ENCODE data around the gene FMC1.

- TF ChIP-seq, protein P1, sequence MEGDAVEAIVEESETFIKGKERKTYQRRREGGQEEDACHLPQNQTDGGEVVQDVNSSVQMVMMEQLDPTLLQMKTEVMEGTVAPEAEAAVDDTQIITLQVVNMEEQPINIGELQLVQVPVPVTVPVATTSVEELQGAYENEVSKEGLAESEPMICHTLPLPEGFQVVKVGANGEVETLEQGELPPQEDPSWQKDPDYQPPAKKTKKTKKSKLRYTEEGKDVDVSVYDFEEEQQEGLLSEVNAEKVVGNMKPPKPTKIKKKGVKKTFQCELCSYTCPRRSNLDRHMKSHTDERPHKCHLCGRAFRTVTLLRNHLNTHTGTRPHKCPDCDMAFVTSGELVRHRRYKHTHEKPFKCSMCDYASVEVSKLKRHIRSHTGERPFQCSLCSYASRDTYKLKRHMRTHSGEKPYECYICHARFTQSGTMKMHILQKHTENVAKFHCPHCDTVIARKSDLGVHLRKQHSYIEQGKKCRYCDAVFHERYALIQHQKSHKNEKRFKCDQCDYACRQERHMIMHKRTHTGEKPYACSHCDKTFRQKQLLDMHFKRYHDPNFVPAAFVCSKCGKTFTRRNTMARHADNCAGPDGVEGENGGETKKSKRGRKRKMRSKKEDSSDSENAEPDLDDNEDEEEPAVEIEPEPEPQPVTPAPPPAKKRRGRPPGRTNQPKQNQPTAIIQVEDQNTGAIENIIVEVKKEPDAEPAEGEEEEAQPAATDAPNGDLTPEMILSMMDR (IDR thresholded peaks at IDR 0.05; ENCODE audit: poor library complexity): no peak
- no peak for TF ChIP-seq EZH2phosphoT487 (IDR thresholded peaks at IDR 0.05; ENCODE audit: low read depth, severe bottlenecking, unreplicated experiment)
These were observed 14.2 kb downstream of the FMC1 start for GRCh38 chr7:139355320-139355719.
